ENCODE results near the gene FLACC1.
A peak's percentile ranks its signal among the peaks of the same experiment; 100 is the strongest.
"Not testable (repeated sequence)": the region's sequence is repeated elsewhere in the genome, so short reads cannot be mapped to it uniquely, and the experiment has no call there.

The FLACC1 gene, protein sequence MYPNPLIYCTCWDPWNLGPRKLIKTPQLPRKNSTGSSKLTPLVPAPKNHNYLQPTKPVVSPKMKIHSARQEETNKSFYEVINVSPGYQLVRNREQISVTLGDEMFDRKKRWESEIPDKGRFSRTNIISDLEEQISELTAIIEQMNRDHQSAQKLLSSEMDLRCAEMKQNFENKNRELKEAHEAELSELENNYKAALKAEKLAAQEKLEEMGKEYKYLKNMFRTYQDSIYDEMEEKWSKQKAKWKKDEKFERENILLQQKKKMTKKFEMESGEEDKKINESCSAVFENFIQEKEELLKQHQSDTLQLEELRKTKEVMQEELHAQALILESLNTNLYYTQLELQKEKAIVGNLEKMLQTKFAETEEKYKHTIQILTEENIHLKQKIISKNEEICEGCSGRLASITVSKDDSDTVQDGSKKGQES

DNA sequence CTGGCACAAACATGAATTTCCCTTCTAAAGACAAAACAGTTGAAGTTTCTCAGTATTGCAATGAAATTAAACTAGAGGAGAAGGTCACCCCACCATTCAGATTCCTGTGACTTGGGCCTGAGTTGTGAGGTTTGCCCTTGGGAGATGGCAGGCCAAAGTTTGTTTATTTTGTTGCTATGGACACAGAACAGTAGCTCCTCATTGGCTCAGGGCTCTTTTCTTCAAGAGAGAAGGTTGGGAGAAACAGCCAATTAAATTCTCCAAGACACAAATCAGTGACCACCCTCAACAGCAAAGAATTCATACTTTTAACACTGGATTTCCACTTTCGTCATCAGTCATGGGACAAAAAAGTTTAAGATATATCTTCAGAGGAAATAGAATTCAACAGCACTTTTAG is at the start of gene FLACC1:
FLACC1 (minus strand) TSS at position 125 of the 400 bp plus-strand sequence. CDS start 5,941 bp downstream, outside the sequence.
- TF ChIP-seq GATA1 (IDR thresholded peaks at IDR 0.05; ENCODE audit: low read depth, low read length) (no peak), POLR2A (IDR thresholded peaks at IDR 0.05; ENCODE audit: low read length) (no peak)
- DNase-seq, result peak in 1 of 2 experiments; percentile 42

GRCh38 chr2:201406077-201406662 is 49.0 kb upstream of the FLACC1 start:
- peak; percentile 69 to 87 for DNase-seq
- TF ChIP-seq POLR2A (IDR thresholded peaks at IDR 0.05; ENCODE audit: low read length) (peak; percentile 24), GATA1 (IDR thresholded peaks at IDR 0.05; ENCODE audit: low read depth, low read length) (no peak)

- peak; percentile 22 to 41 for DNase-seq
Observed at GRCh38 chr2:201404699-201405280, 47.6 kb upstream of the FLACC1 start.

GRCh38 chr2:201403880-201404279 is 46.7 kb upstream of the FLACC1 start:
- peak; percentile 36 to 44 for DNase-seq
- TF ChIP-seq POLR2A (IDR thresholded peaks at IDR 0.05; ENCODE audit: low read length), result no peak
- no peak for TF ChIP-seq GATA1 (IDR thresholded peaks at IDR 0.05; ENCODE audit: low read depth, low read length)

More at GRCh38 chr2:201404699-201405280, 47.6 kb upstream of the FLACC1 start:
- TF ChIP-seq GATA1 (IDR thresholded peaks at IDR 0.05; ENCODE audit: low read depth, low read length) (no peak), POLR2A (IDR thresholded peaks at IDR 0.05; ENCODE audit: low read length) (no peak)

DNA sequence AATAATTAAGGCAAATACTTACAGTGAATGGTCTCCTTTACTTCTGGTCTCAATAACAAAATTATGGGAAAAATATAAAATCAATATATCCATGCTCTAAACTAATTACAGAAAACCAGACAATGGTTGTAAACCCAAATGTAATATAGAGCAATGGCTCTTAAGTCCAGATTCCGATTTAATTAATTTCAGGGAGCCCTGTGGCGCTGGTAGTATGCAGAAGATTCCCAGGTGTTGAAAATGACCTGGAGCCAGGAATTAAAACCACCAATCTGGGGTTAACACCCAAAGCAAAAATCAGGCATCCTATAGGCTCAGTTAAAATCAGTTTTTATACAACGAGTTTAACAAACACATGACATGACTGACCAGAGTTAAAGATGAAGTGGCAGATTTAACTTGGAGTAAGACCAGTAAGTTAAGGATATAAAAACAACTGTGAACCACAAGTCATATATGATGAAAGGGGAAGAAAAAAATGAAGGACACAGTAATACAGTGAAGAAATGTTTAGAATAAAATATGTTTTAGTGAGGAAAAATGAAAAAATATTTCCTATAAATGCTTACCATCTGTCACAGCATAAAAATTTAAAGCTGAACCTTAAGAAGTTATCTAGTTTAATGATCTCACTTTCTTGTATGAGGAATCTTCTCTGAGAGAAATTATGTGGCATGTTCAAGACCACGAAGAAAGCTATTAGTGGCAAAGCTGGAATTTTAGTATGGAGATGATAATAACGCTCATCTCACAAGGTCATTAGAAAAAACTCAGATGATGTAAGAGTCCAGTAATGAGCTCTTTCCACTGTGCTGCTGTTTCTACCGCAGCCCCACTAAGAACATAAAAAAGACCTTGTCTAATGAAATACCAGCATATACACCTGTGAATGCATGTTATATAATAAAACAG is 45.8 kb upstream of the FLACC1 start:
- no peak for TF ChIP-seq GATA1 (IDR thresholded peaks at IDR 0.05; ENCODE audit: low read depth, low read length)
- no peak for TF ChIP-seq POLR2A (IDR thresholded peaks at IDR 0.05; ENCODE audit: low read length)
- peak; percentile 3 to 66 for DNase-seq

DNA sequence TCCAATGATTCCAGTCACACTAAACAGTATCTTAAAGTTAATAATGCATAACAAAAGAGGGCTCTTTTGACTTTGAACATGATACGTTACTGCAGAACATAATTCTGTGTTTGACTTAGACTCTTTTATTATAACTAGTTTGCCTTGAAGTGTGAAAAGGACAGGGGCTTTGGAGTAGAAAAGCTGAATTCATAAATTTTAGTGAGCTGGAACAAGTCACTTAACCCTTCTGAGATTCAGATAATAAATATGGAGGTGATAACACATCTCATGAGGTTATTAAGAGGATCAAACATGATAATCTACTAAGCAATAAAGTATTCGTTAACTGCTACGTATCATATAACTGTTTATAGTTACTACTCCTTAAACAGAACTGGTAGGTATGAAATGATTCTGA is 44.7 kb upstream of the FLACC1 start:
- TF ChIP-seq POLR2A (IDR thresholded peaks at IDR 0.05; ENCODE audit: low read length) (no peak), GATA1 (IDR thresholded peaks at IDR 0.05; ENCODE audit: low read depth, low read length) (no peak)
- no peak for DNase-seq

GRCh38 chr2:201396595-201396994 is 39.5 kb upstream of the FLACC1 start:
- no peak for TF ChIP-seq POLR2A (IDR thresholded peaks at IDR 0.05; ENCODE audit: low read length)
- TF ChIP-seq GATA1 (IDR thresholded peaks at IDR 0.05; ENCODE audit: low read depth, low read length), result no peak
- DNase-seq, result no peak

GRCh38 chr2:201383136-201383535 is 26.0 kb upstream of the FLACC1 start:
- TF ChIP-seq POLR2A (IDR thresholded peaks at IDR 0.05; ENCODE audit: low read length), result no peak
- no peak for TF ChIP-seq GATA1 (IDR thresholded peaks at IDR 0.05; ENCODE audit: low read depth, low read length)
- peak; percentile 79 to 83 for DNase-seq

DNA sequence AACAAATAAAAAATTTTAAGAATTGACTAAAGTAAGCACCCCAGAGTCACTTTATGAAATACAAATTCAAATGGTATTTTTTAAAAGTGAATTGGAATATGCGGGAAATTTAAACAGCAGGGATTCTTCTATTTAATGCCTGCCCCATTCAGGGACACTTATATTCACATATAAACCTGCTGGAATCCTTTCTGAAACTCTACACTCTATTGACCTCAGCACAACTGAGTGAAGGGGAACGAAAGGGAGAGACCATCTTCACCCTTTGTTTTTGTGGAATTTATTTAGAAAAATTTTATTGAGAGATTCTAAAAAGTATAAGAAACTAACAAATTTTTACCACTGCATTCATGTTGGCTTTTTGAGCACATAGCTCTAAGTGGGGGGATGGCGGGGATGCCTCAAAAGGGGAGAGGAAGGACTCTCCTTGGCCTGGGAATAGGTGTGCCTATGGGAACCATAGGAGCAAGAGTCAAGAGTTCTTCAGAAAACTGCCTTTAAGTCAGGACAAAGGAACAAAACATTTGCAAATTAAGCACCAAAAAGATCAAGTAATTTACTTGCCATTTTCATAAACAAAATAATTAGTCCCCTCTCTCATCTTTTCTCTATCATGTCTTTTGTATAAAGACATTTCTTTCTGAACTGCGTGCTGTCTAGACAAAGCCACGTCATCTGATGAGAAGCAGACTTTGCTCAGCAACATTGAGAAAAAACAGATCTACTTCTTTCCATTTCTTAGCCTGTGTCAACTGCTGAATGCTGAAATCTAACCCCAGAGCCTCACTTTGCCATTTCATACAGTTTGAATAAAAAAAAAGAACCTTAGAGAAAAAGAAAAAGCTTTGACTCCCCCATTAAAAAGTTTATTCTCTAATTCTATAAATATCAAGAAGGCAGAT is 21.6 kb upstream of the FLACC1 start:
- DNase-seq, result no peak
- no peak for TF ChIP-seq GATA1 (IDR thresholded peaks at IDR 0.05; ENCODE audit: low read depth, low read length)
- no peak for TF ChIP-seq POLR2A (IDR thresholded peaks at IDR 0.05; ENCODE audit: low read length)

DNA sequence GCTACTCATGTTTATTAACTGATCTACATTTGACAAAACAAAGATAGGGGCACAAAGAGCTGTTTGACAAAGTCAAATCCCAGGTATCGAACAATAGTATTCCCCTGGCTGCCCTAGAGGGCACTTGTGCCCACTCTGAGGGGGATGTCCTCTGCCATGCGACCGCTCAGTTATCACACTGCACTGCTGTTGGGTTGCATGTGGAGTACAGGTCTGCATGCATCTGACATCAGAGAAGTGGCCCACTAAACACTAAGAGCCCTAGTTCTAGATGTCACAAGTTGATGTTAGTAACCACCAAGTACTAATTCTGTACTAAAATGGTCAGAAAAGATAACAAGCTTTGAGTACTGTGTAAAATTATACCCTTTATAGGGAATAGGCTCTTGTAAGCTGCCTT is 20.1 kb upstream of the FLACC1 start:
- TF ChIP-seq POLR2A (IDR thresholded peaks at IDR 0.05; ENCODE audit: low read length) (no peak), GATA1 (IDR thresholded peaks at IDR 0.05; ENCODE audit: low read depth, low read length) (no peak)
- no peak for DNase-seq

GRCh38 chr2:201369775-201370174 is 12.6 kb upstream of the FLACC1 start:
- TF ChIP-seq GATA1 (IDR thresholded peaks at IDR 0.05; ENCODE audit: low read depth, low read length) (no peak), POLR2A (IDR thresholded peaks at IDR 0.05; ENCODE audit: low read length) (no peak)
- DNase-seq, result no peak

DNA sequence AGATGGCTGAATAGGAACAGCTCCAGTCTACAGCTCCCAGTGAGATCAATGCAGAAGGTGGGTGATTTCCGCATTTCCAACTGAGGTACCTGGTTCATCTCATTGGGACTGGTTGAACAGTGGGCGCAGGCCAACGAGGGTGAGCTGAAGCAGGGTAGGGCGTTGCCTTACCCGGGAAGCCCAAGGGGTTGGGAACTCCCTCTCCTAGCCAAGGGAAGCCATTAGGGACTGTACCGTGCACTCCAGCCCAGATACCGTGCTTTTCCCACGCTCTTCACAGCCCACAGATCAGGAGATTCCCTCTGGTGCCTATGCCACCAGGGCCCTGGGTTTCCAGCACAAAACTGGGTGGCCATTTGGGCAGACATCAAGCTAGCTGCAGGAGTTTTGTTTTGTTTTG is 12.2 kb upstream of the FLACC1 start:
- DNase-seq, result not testable (repeated sequence)

GRCh38 chr2:201366146-201366545 is 9.0 kb upstream of the FLACC1 start:
- TF ChIP-seq GATA1 (IDR thresholded peaks at IDR 0.05; ENCODE audit: low read depth, low read length) (no peak), POLR2A (IDR thresholded peaks at IDR 0.05; ENCODE audit: low read length) (no peak)
- DNase-seq, result no peak

Data from erythroblast (primary cell).